SJSA1 (cell line): ENCODE measurements around the gene CFAP77. TPM values are rescaled to one million over a fixed set of nuclear protein-coding genes. Genes with fewer than 3 reads are reported as not detected.

ENCODE experiments used
- DNase-seq, 2 experiments: peaks; one replicate each; pipeline ENCODE4 v3.0.0-alpha.2; 2015 to 2020; ENCODE audit warnings: low spot score in 2 of 2, low read depth in 1 of 2
- H3K27ac ChIP-seq: fragments of 250-450 bp; sonication (Bioruptor Pico); 2 replicates; pipeline ENCODE4 v1.5.1; 2020; ENCODE audit warnings: mild to moderate bottlenecking, moderate library complexity
- H3K27me3 ChIP-seq: fragments of 250-450 bp; sonication (Bioruptor Pico); replicated peaks from 2 replicates; pipeline ENCODE4 v1.5.1; 2020; ENCODE audit warnings: mild to moderate bottlenecking, moderate library complexity
- H3K36me3 ChIP-seq: fragments of 250-450 bp; sonication (Bioruptor Pico); 2 replicates; pipeline ENCODE4 v1.5.1; 2020; ENCODE audit warnings: mild to moderate bottlenecking
- H3K4me1 ChIP-seq: fragments of 250-450 bp; sonication (Bioruptor Pico); replicated peaks from 2 replicates; pipeline ENCODE4 v1.6.1; 2021; ENCODE audit warnings: mild to moderate bottlenecking
- H3K4me3 ChIP-seq: fragments of 250-450 bp; sonication (Bioruptor Pico); 2 replicates; pipeline ENCODE4 v1.5.1; 2020; ENCODE audit warnings: mild to moderate bottlenecking
- H3K9me3 ChIP-seq: fragments of 250-450 bp; sonication (Bioruptor Pico); replicated peaks from 2 replicates; pipeline ENCODE4 v1.5.1; 2020; ENCODE audit warnings: mild to moderate bottlenecking
- total RNA-seq: library from RNA; depleted of rRNA; stranded (reverse); fragments of >200 nt; shearing (Covaris generic); gene quantifications from 2 replicates; pipeline ENCODE4 v1.2.3, GENCODE V29; 2014

Gene CFAP77
- total RNA-seq, 1 experiment from 2014 or later: 0.42 TPM

GRCh38 chr9:132415181-132415580 lies 5.2 kb downstream of the CFAP77 start:
- H3K4me3 ChIP-seq: no peak overlapping the region
- H3K9me3 ChIP-seq: no peaks in the 10 kb centered on the region
- H3K27ac ChIP-seq: no peak overlapping the region
- peaks cover 21% of the 10 kb centered on the region for H3K4me1 ChIP-seq
- H3K27me3 ChIP-seq: peaks cover 86% of the 10 kb centered on the region
- DNase-seq: no peak
- no peaks in the 10 kb centered on the region for H3K36me3 ChIP-seq

- DNase-seq: no peak
- Histone ChIP-seq H3K36me3 (no peaks in the 10 kb centered on the region), H3K4me3 (no peak overlapping the region), H3K9me3 (no peaks in the 10 kb centered on the region), H3K27me3 (peaks cover 60% of the 10 kb centered on the region), H3K27ac (no peak overlapping the region), H3K4me1 (peaks cover 9% of the 10 kb centered on the region)
Measured at GRCh38 chr9:132418726-132419363, 8.8 kb downstream of the CFAP77 start.

GRCh38 chr9:132422574-132422973 lies 12.6 kb downstream of the CFAP77 start:
- H3K36me3 ChIP-seq: no peaks in the 10 kb centered on the region
- no peak overlapping the region for H3K4me3 ChIP-seq
- no peak overlapping the region for H3K27ac ChIP-seq
- peaks cover 57% of the 10 kb centered on the region for H3K27me3 ChIP-seq
- no peaks in the 10 kb centered on the region for H3K4me1 ChIP-seq
- H3K9me3 ChIP-seq: no peaks in the 10 kb centered on the region
- DNase-seq: no peak

GRCh38 chr9:132423503-132423902 lies 13.5 kb downstream of the CFAP77 start:
- Histone ChIP-seq H3K36me3 (no peaks in the 10 kb centered on the region), H3K27me3 (peaks cover 49% of the 10 kb centered on the region), H3K4me3 (no peak overlapping the region), H3K4me1 (no peaks in the 10 kb centered on the region), H3K27ac (no peak overlapping the region), H3K9me3 (no peaks in the 10 kb centered on the region)
- no peak for DNase-seq

- Histone ChIP-seq H3K9me3 (no peaks in the 10 kb centered on the region), H3K4me1 (no peaks in the 10 kb centered on the region), H3K27ac (no peak overlapping the region), H3K27me3 (peaks cover 44% of the 10 kb centered on the region), H3K4me3 (no peak overlapping the region), H3K36me3 (no peaks in the 10 kb centered on the region)
- no peak for DNase-seq
Measured at GRCh38 chr9:132424857-132425674, 15.1 kb downstream of the CFAP77 start.

GRCh38 chr9:132425675-132426062 lies 15.7 kb downstream of the CFAP77 start:
- no peak overlapping the region for H3K4me3 ChIP-seq
- no peaks in the 10 kb centered on the region for H3K36me3 ChIP-seq
- H3K27me3 ChIP-seq: peaks cover 50% of the 10 kb centered on the region
- no peaks in the 10 kb centered on the region for H3K4me1 ChIP-seq
- no peak for DNase-seq
- H3K27ac ChIP-seq: no peak overlapping the region
- no peaks in the 10 kb centered on the region for H3K9me3 ChIP-seq

GRCh38 chr9:132426639-132427414 lies 16.8 kb downstream of the CFAP77 start:
- Histone ChIP-seq H3K27ac (no peak overlapping the region), H3K4me3 (no peak overlapping the region), H3K36me3 (no peaks in the 10 kb centered on the region), H3K9me3 (no peaks in the 10 kb centered on the region), H3K27me3 (peaks cover 61% of the 10 kb centered on the region), H3K4me1 (no peaks in the 10 kb centered on the region)
- no peak for DNase-seq

GRCh38 chr9:132430998-132431397 lies 21.0 kb downstream of the CFAP77 start:
- Histone ChIP-seq H3K4me3 (no peak overlapping the region), H3K27me3 (peaks cover 53% of the 10 kb centered on the region), H3K27ac (no peak overlapping the region), H3K4me1 (no peaks in the 10 kb centered on the region), H3K36me3 (no peaks in the 10 kb centered on the region), H3K9me3 (no peaks in the 10 kb centered on the region)
- no peak for DNase-seq

GRCh38 chr9:132434881-132435280 lies 24.9 kb downstream of the CFAP77 start:
- Histone ChIP-seq H3K27ac (no peak overlapping the region), H3K4me1 (no peaks in the 10 kb centered on the region), H3K9me3 (no peaks in the 10 kb centered on the region), H3K36me3 (no peaks in the 10 kb centered on the region), H3K27me3 (peaks cover 35% of the 10 kb centered on the region), H3K4me3 (no peak overlapping the region)
- no peak for DNase-seq

- H3K36me3 ChIP-seq: no peaks in the 10 kb centered on the region
- no peak overlapping the region for H3K4me3 ChIP-seq
- peaks cover 44% of the 10 kb centered on the region for H3K27me3 ChIP-seq
- no peak overlapping the region for H3K27ac ChIP-seq
- no peaks in the 10 kb centered on the region for H3K4me1 ChIP-seq
- no peak for DNase-seq
- no peaks in the 10 kb centered on the region for H3K9me3 ChIP-seq
Measured at GRCh38 chr9:132439153-132439552, 29.1 kb downstream of the CFAP77 start.

GRCh38 chr9:132440735-132441134 lies 30.7 kb downstream of the CFAP77 start:
- H3K9me3 ChIP-seq: no peaks in the 10 kb centered on the region
- H3K27ac ChIP-seq: no peak overlapping the region
- H3K36me3 ChIP-seq: no peaks in the 10 kb centered on the region
- no peaks in the 10 kb centered on the region for H3K4me1 ChIP-seq
- peaks cover 34% of the 10 kb centered on the region for H3K27me3 ChIP-seq
- H3K4me3 ChIP-seq: no peak overlapping the region
- DNase-seq: no peak

- Histone ChIP-seq H3K4me1 (no peaks in the 10 kb centered on the region), H3K27me3 (peaks cover 32% of the 10 kb centered on the region), H3K4me3 (no peak overlapping the region), H3K27ac (no peak overlapping the region), H3K9me3 (no peaks in the 10 kb centered on the region), H3K36me3 (no peaks in the 10 kb centered on the region)
- DNase-seq: no peak
Measured at GRCh38 chr9:132441404-132441803, 31.4 kb downstream of the CFAP77 start.

GRCh38 chr9:132443951-132444607 lies 34.1 kb downstream of the CFAP77 start:
- Histone ChIP-seq H3K4me3 (no peak overlapping the region), H3K27ac (no peak overlapping the region), H3K4me1 (no peaks in the 10 kb centered on the region), H3K36me3 (no peaks in the 10 kb centered on the region), H3K27me3 (peaks cover 45% of the 10 kb centered on the region), H3K9me3 (no peaks in the 10 kb centered on the region)
- DNase-seq: no peak
